Right atrium auricular region (tissue), 2 donors: ENCODE data around the gene KRT5. TPM values are rescaled to one million over a fixed set of nuclear protein-coding genes. Genes with fewer than 3 reads are reported as not detected.

Experiments
- DNase-seq: peaks from one replicate; pipeline ENCODE4 v3.0.0-alpha.2; 2019; ENCODE audit warnings: low spot score
- H3K27ac ChIP-seq, 2 donors: fragments of 200-600 bp; sonication (generic); 1 replicate in 1 of 2; 2 replicates in 1 of 2; pipeline ENCODE4 v1.5.1; 2016 to 2019
- H3K27me3 ChIP-seq, 2 donors: fragments of 200-600 bp; sonication (generic); one replicate each; pipeline versions ENCODE4 v1.5.1 to v1.6.0; 2017 to 2019
- H3K36me3 ChIP-seq: fragments of 200-600 bp; sonication (generic); one replicate; pipeline ENCODE4 v1.5.1; 2016
- H3K4me1 ChIP-seq, 2 donors: fragments of 200-600 bp; sonication (generic); one replicate each; pipeline versions ENCODE4 v1.5.1 to v1.6.0; 2017 to 2019
- H3K4me3 ChIP-seq, 2 donors: fragments of 200-600 bp; sonication (generic); 1 replicate in 1 of 2; 2 replicates in 1 of 2; pipeline ENCODE4 v1.5.1; 2017 to 2019; ENCODE audit warnings: mild to moderate bottlenecking in 1 of 2, moderate library complexity in 1 of 2
- H3K9me3 ChIP-seq, 2 donors: fragments of 200-600 bp; sonication (generic); one replicate each; pipeline ENCODE4 v1.5.1; 2019
- total RNA-seq, 2 donors: library from RNA; depleted of rRNA; stranded (reverse); fragments of >200 nt; gene quantifications; one replicate each; pipeline ENCODE4 v1.1.0, GENCODE V29; 2016
- TF ChIP-seq, protein P1 (sequence below), 2 donors: fragments of 200-600 bp; sonication (generic); IDR thresholded peaks; one replicate each; pipeline ENCODE4 v1.5.1; 2019; ENCODE audit warnings: antibody characterized with exemption in 2 of 2

The KRT5 gene
- total RNA-seq, 2 donors from 2014 or later: 1.4 to 12.1 TPM

- H3K36me3 ChIP-seq: no peaks in the 10 kb centered on the region
- no peaks in the 10 kb centered on the region for H3K4me1 ChIP-seq
- DNase-seq: no peak
- TF ChIP-seq, protein P1, sequence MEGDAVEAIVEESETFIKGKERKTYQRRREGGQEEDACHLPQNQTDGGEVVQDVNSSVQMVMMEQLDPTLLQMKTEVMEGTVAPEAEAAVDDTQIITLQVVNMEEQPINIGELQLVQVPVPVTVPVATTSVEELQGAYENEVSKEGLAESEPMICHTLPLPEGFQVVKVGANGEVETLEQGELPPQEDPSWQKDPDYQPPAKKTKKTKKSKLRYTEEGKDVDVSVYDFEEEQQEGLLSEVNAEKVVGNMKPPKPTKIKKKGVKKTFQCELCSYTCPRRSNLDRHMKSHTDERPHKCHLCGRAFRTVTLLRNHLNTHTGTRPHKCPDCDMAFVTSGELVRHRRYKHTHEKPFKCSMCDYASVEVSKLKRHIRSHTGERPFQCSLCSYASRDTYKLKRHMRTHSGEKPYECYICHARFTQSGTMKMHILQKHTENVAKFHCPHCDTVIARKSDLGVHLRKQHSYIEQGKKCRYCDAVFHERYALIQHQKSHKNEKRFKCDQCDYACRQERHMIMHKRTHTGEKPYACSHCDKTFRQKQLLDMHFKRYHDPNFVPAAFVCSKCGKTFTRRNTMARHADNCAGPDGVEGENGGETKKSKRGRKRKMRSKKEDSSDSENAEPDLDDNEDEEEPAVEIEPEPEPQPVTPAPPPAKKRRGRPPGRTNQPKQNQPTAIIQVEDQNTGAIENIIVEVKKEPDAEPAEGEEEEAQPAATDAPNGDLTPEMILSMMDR (IDR thresholded peaks at IDR 0.05): no peak
- H3K27me3 ChIP-seq: no peaks in the 10 kb centered on the region
- H3K9me3 ChIP-seq: no peaks in the 10 kb centered on the region
- no peak overlapping the region for H3K27ac ChIP-seq
- H3K4me3 ChIP-seq: no peak overlapping the region
Measured at GRCh38 chr12:52541709-52542108, 21.5 kb upstream of the KRT5 start.

DNA sequence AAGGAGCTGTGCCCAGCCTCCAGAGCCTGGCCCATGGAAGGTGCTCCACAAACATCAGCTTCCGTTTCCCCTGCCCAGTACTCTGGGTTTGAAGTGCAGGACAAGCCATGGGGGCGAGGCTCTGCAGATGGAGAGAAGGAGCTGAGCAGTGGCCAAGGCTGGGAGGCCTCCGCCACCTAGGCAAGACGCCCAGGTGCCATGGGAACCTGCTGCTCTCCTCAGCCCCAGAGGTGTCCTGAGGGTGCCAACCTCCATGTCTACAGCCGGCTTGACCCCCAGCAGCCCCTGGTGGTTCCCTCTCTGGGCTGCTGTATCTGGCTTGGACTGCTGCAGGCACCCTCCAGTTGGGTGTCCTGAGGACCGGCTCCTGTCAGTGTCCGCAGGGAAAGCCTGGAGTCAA is 20.3 kb upstream of the KRT5 start:
- Histone ChIP-seq H3K9me3 (no peaks in the 10 kb centered on the region), H3K27me3 (no peaks in the 10 kb centered on the region), H3K4me1 (no peaks in the 10 kb centered on the region), H3K27ac (no peak overlapping the region), H3K36me3 (no peaks in the 10 kb centered on the region), H3K4me3 (no peak overlapping the region)
- DNase-seq: no peak
- TF ChIP-seq, protein P1 (IDR thresholded peaks at IDR 0.05): no peak

GRCh38 chr12:52539821-52540173 is 19.6 kb upstream of the KRT5 start:
- H3K9me3 ChIP-seq: no peaks in the 10 kb centered on the region
- no peak overlapping the region for H3K27ac ChIP-seq
- H3K27me3 ChIP-seq: no peaks in the 10 kb centered on the region
- TF ChIP-seq, protein P1 (IDR thresholded peaks at IDR 0.05): no peak
- H3K36me3 ChIP-seq: no peaks in the 10 kb centered on the region
- H3K4me3 ChIP-seq: no peak overlapping the region
- DNase-seq: no peak
- no peaks in the 10 kb centered on the region for H3K4me1 ChIP-seq

GRCh38 chr12:52539083-52539820 is 19.1 kb upstream of the KRT5 start:
- H3K4me1 ChIP-seq: no peaks in the 10 kb centered on the region
- no peaks in the 10 kb centered on the region for H3K9me3 ChIP-seq
- H3K36me3 ChIP-seq: no peaks in the 10 kb centered on the region
- H3K27ac ChIP-seq: no peak overlapping the region
- TF ChIP-seq, protein P1 (IDR thresholded peaks at IDR 0.05): no peak
- no peak for DNase-seq
- H3K4me3 ChIP-seq: no peak overlapping the region
- H3K27me3 ChIP-seq: no peaks in the 10 kb centered on the region

GRCh38 chr12:52537101-52537500 is 16.9 kb upstream of the KRT5 start:
- no peak for DNase-seq
- Histone ChIP-seq H3K36me3 (no peaks in the 10 kb centered on the region), H3K27me3 (no peaks in the 10 kb centered on the region), H3K4me3 (no peak overlapping the region), H3K27ac (no peak overlapping the region), H3K9me3 (no peaks in the 10 kb centered on the region), H3K4me1 (no peaks in the 10 kb centered on the region)
- TF ChIP-seq, protein P1 (IDR thresholded peaks at IDR 0.05): no peak

DNA sequence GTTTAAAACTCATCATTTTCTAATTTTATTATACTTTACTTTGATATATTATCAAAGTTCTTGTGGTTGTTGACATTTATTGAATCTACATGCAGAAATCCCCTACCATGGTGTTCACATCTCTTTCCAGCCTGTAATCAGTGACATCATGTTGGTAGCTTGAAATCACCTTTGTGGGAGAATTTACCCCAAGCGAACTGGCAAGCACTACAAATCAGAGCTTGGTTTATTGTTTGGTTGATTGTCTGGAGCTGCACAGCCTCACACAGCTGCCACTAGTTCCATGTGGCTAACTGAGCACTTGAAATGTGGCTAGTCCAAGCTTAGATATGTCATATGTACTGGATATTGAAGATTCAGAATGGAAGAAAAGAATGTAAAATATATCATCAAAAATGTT is 15.4 kb upstream of the KRT5 start:
- H3K4me1 ChIP-seq: no peaks in the 10 kb centered on the region
- no peak overlapping the region for H3K4me3 ChIP-seq
- no peaks in the 10 kb centered on the region for H3K9me3 ChIP-seq
- TF ChIP-seq, protein P1 (IDR thresholded peaks at IDR 0.05): no peak
- no peak overlapping the region for H3K27ac ChIP-seq
- H3K36me3 ChIP-seq: no peaks in the 10 kb centered on the region
- H3K27me3 ChIP-seq: no peaks in the 10 kb centered on the region
- no peak for DNase-seq
